ENCODE results near the gene RAB37. TPM values are rescaled to one million over a fixed set of nuclear protein-coding genes. Genes with fewer than 3 reads are reported as not detected.

The RAB37 gene
- total and polyA plus RNA-seq, 11 donors: 0.76 to 3.6 (median 1.7) TPM

- DNase-seq (no peak), ATAC-seq (no peak)
- 78 to 90% (median 80%) methylated on average over 3 of the region's 3 CpGs for WGBS, 4 donors
- Histone ChIP-seq H3K4me1 (peaks cover 0 to 4% (median 0%) of the 10 kb centered on the region in 12 donors), H3K9me3 (no peaks in the 10 kb centered on the region), H3K36me3 (no peaks in the 10 kb centered on the region), H3K4me3 (no peak overlapping the region), H3K27me3 (peaks cover 0 to 4% (median 0%) of the 10 kb centered on the region in 9 donors), H3K27ac (no peak overlapping the region)
- TF ChIP-seq CTCF (IDR thresholded peaks at IDR 0.05) (no peak), POLR2A (IDR thresholded peaks at IDR 0.05) (no peak)
- intact Hi-C loops (cut with DNase I): loop anchor here in 1 of 10 donors (10.0 kb wide), 1 partner anchor 60 kb away; no protein-coding TSS in a partner anchor
Observed at GRCh38 chr17:74725111-74725510, 11.9 kb upstream of the RAB37 start.

- Histone ChIP-seq H3K9me3 (no peaks in the 10 kb centered on the region), H3K36me3 (no peaks in the 10 kb centered on the region), H3K27me3 (peaks cover 0 to 15% (median 4%) of the 10 kb centered on the region in 9 donors), H3K4me3 (no peak overlapping the region), H3K27ac (no peak overlapping the region), H3K4me1 (peaks cover 0 to 17% (median 0%) of the 10 kb centered on the region in 12 donors)
- 91 to 95% (median 92%) methylated on average over 3 of the region's 3 CpGs for WGBS, 4 donors
- TF ChIP-seq CTCF (IDR thresholded peaks at IDR 0.05): no peak
- no peak for TF ChIP-seq POLR2A (IDR thresholded peaks at IDR 0.05)
- intact Hi-C loops (cut with DNase I): loop anchor here in 1 of 10 donors (10.0 kb wide), 1 partner anchor 57 kb away; no protein-coding TSS in a partner anchor
- DNase-seq (no peak), ATAC-seq (no peak)
Observed at GRCh38 chr17:74728033-74728701, 8.9 kb upstream of the RAB37 start.

- H3K9me3 ChIP-seq: no peaks in the 10 kb centered on the region
- no peak overlapping the region for H3K4me3 ChIP-seq
- H3K27ac ChIP-seq: no peak overlapping the region
- DNase-seq: no peak
- intact Hi-C loops (cut with DNase I): loop anchor here in 1 of 10 donors (10.0 kb wide), 1 partner anchor 56 kb away; no protein-coding TSS in a partner anchor
- H3K27me3 ChIP-seq: peaks cover 0 to 15% (median 4%) of the 10 kb centered on the region in 9 donors
- no peak for ATAC-seq
- WGBS, 4 donors: 77 to 96% (median 91%) methylated on average over 3 of the region's 3 CpGs
- TF ChIP-seq CTCF (IDR thresholded peaks at IDR 0.05): no peak
- no peak for TF ChIP-seq POLR2A (IDR thresholded peaks at IDR 0.05)
- H3K36me3 ChIP-seq: no peaks in the 10 kb centered on the region
- H3K4me1 ChIP-seq: peaks cover 0 to 17% (median 0%) of the 10 kb centered on the region in 12 donors
Observed at GRCh38 chr17:74728702-74729075, 8.4 kb upstream of the RAB37 start.

- WGBS, 4 donors: 87 to 94% (median 91%) methylated on average over 5 of the region's 5 CpGs
- H3K4me1 ChIP-seq: peaks cover 0 to 17% (median 0%) of the 10 kb centered on the region in 12 donors
- H3K27ac ChIP-seq: no peak overlapping the region
- no peaks in the 10 kb centered on the region for H3K36me3 ChIP-seq
- peaks cover 0 to 15% (median 4%) of the 10 kb centered on the region in 9 donors for H3K27me3 ChIP-seq
- no peak overlapping the region for H3K4me3 ChIP-seq
- no peak for DNase-seq
- intact Hi-C loops (cut with DNase I): loop anchor here in 1 of 10 donors (10.0 kb wide), 1 partner anchor 55 kb away; no protein-coding TSS in a partner anchor
- TF ChIP-seq CTCF (IDR thresholded peaks at IDR 0.05) (no peak), POLR2A (IDR thresholded peaks at IDR 0.05) (no peak)
- no peak for ATAC-seq
- no peaks in the 10 kb centered on the region for H3K9me3 ChIP-seq
Observed at GRCh38 chr17:74729368-74729767, 7.7 kb upstream of the RAB37 start.
